ENCODE results near the gene KRTAP21-2. TPM values are rescaled to one million over a fixed set of nuclear protein-coding genes. Genes with fewer than 3 reads are reported as not detected.
"Not testable (repeated sequence)": the region's sequence is repeated elsewhere in the genome, so short reads cannot be mapped to it uniquely, and the experiment has no call there.

Gene KRTAP21-2
- not detected in 2 replicates for total RNA-seq (2012; rRNA removed)

DNA sequence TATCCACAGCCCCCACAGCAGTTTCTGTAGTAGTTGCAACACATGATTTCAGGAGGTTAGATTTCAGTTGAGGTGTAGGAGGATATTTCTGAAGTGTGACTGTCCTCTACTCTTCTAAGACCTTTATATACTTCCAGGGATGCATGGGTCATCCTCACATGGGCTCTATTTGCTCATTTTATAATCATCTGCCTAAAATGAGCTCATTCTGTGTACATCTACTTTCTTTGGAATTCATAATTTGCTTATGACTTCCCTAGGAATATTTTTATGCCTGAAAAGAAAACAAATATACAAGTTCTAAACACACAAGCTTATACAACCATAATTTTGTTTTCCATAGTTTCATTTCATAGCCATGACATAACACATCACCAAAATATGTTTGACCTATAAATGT lies at the start of gene KRTAP21-2:
TSS of gene KRTAP21-2 (minus strand) at position 101 of the 400 bp plus-strand sequence. CDS start at position 44, 57 bp downstream.
- H3K9me3 ChIP-seq (replicated peaks; ENCODE audit: low read length): peaks cover 8% of the 10 kb centered on the region
- H3K36me3 ChIP-seq (ENCODE audit: insufficient read depth, low read length): no peaks in the 10 kb centered on the region
- no peak within 1 kb of the TSS for H3K9ac ChIP-seq (ENCODE audit: low read depth, low read length)
- H3K4me3 ChIP-seq (ENCODE audit: low read length): no peak within 1 kb of the TSS
- H3K4me1 ChIP-seq (ENCODE audit: control insufficient read depth, insufficient read depth, low read length): no peaks in the 10 kb centered on the region
- no peaks in the 10 kb centered on the region for H3K27me3 ChIP-seq (ENCODE audit: control insufficient read depth, insufficient read depth, low read length)
- no peak within 1 kb of the TSS for H3K4me2 ChIP-seq (ENCODE audit: low read length)

DNA sequence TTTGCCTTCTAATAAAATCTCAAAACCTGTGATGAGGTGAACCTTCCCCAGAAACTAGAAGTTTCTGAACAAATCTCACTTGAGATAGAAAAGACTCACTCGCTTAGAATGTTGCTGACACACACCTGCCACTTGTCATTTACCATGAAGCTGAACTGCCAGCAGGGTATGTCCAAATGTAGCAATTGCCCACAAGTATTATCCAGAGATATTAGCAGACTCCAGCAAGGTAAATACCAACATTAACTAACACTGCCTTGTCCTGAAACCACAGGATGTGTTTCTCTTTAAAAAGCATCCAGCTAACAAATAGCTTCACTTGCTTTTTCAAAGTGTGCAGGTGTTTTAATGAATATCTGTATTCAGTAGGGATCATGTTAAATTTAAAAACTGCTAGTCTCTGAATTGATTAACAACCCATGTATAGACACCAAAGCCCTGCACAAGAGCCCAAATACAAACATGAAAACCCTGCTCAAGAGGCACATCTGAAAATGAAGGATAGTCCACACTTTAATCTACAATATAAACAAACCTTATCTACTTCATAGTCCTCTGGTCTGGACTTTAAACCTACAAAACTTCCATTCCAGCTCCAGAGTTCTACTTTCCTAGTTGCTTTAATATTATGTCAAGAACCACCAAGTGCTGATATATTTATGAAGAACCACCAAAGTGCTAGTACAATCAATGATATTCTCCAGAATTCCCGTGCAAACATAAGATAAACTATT lies 46.7 kb upstream of the KRTAP21-2 start:
- Histone ChIP-seq H3K4me1 (ENCODE audit: control insufficient read depth, insufficient read depth, low read length) (no peaks in the 10 kb centered on the region), H3K4me3 (ENCODE audit: low read length) (no peak overlapping the region), H3K9me3 (replicated peaks; ENCODE audit: low read length) (peaks cover 5% of the 10 kb centered on the region), H3K36me3 (ENCODE audit: insufficient read depth, low read length) (no peaks in the 10 kb centered on the region), H3K9ac (ENCODE audit: low read depth, low read length) (no peak overlapping the region), H3K4me2 (ENCODE audit: low read length) (no peak overlapping the region), H3K27me3 (ENCODE audit: control insufficient read depth, insufficient read depth, low read length) (no peaks in the 10 kb centered on the region)

DNA sequence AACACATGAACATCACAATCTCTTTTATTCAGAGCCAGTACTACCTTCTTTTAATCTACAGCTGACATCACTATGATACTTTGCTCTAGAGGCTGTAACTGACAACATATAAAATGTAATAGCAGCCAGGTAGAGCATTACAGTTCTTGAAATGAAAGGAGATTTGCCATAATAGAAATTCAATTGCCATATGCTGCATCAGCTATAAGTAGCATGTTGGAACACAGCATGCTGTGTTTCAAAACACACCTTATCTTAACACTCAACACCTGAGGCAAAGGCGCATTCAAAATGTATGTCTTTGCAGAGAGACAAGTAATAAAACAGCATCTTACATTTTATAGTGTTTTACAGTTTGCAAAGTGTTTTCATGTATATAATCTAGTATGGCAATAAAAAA lies 32.2 kb upstream of the KRTAP21-2 start:
- Histone ChIP-seq H3K27me3 (ENCODE audit: control insufficient read depth, insufficient read depth, low read length) (no peaks in the 10 kb centered on the region), H3K36me3 (ENCODE audit: insufficient read depth, low read length) (no peaks in the 10 kb centered on the region), H3K9me3 (replicated peaks; ENCODE audit: low read length) (peaks cover 2% of the 10 kb centered on the region), H3K4me2 (ENCODE audit: low read length) (no peak overlapping the region), H3K9ac (ENCODE audit: low read depth, low read length) (no peak overlapping the region), H3K4me1 (ENCODE audit: control insufficient read depth, insufficient read depth, low read length) (no peaks in the 10 kb centered on the region), H3K4me3 (ENCODE audit: low read length) (no peak overlapping the region)

DNA sequence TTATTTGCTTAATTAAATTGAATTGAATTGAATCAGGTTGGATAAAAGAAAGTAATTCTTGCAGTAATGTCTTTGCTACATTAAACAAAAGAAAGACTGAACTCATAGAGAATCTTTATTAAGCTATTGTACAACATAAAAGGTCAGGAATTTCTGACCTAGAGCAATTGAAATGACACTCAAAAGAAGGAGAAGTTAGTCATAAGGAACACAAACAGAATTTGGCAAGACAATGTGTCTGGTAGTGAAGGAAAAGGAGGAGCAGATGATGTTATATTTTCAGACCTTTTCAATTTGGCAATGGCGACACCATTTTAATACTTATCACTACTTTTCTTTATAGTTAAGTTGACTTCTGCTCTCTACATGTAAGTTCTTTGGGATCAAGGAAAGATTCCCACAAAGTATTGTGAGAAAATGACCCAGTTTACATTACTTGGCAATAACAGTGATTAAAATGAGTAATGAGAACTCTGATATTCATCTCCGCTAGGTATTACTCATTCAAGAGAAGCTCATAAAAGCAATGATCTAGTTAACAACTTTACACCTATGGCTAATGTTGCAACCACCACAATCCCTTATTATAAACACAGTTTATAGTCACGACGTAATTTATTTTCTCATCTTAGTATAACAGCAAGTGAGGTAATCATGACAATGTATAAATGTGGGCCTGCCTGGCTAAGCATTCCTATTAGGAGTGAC lies 22.8 kb upstream of the KRTAP21-2 start:
- H3K9ac ChIP-seq (ENCODE audit: low read depth, low read length): no peak overlapping the region

DNA sequence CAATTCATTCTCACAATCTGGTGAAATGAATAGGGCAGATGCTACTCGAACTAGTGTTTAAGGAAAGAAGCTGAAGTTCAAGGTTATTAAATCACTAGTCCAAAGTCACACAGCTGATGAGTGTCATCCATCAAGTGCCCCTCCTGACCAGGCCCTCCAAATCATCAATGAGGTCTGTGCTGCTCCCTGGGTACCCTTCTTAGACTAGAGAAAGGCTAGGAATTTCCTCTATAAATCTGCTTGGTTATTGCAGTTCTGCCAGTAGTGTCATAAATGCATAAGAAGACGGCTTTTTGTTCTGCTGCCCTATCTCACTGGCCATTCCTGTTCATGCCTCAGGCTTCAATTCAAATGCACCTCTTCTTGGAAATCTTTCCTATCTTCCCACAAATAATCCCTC lies 13.7 kb upstream of the KRTAP21-2 start:
- Histone ChIP-seq H3K4me3 (ENCODE audit: low read length) (no peak overlapping the region), H3K36me3 (ENCODE audit: insufficient read depth, low read length) (no peaks in the 10 kb centered on the region), H3K4me1 (ENCODE audit: control insufficient read depth, insufficient read depth, low read length) (no peaks in the 10 kb centered on the region), H3K4me2 (ENCODE audit: low read length) (no peak overlapping the region), H3K9me3 (replicated peaks; ENCODE audit: low read length) (peaks cover 15% of the 10 kb centered on the region), H3K27me3 (ENCODE audit: control insufficient read depth, insufficient read depth, low read length) (no peaks in the 10 kb centered on the region), H3K9ac (ENCODE audit: low read depth, low read length) (no peak overlapping the region)

More for the DNA sequence above, 22.8 kb upstream of the KRTAP21-2 start:
- Histone ChIP-seq H3K4me2 (ENCODE audit: low read length) (no peak overlapping the region), H3K9me3 (replicated peaks; ENCODE audit: low read length) (peaks cover 14% of the 10 kb centered on the region), H3K4me1 (ENCODE audit: control insufficient read depth, insufficient read depth, low read length) (no peaks in the 10 kb centered on the region), H3K27me3 (ENCODE audit: control insufficient read depth, insufficient read depth, low read length) (no peaks in the 10 kb centered on the region), H3K36me3 (ENCODE audit: insufficient read depth, low read length) (no peaks in the 10 kb centered on the region), H3K4me3 (ENCODE audit: low read length) (no peak overlapping the region)

DNA sequence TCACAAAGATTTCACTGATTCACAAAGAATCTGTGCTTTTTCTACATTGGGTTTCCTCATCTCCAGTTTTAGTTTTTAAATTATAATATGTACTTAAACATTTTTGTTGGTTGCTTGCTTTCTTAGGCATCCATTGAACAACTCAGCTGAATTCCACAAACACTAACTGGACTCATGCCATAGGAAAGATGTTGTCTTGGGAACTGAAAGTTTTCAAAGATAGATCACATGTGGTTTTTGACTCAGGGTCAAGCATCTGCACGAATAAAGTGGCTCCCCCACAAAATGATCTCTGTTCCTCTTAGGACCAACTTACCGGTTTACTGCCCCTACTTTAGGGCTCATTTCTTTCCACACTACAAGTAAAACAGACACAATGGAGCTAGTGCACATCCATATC lies 11.2 kb upstream of the KRTAP21-2 start:
- Histone ChIP-seq H3K9ac (ENCODE audit: low read depth, low read length) (no peak overlapping the region), H3K4me2 (ENCODE audit: low read length) (no peak overlapping the region), H3K27me3 (ENCODE audit: control insufficient read depth, insufficient read depth, low read length) (no peaks in the 10 kb centered on the region), H3K4me1 (ENCODE audit: control insufficient read depth, insufficient read depth, low read length) (no peaks in the 10 kb centered on the region), H3K9me3 (replicated peaks; ENCODE audit: low read length) (peaks cover 8% of the 10 kb centered on the region), H3K36me3 (ENCODE audit: insufficient read depth, low read length) (no peaks in the 10 kb centered on the region), H3K4me3 (ENCODE audit: low read length) (no peak overlapping the region)

DNA sequence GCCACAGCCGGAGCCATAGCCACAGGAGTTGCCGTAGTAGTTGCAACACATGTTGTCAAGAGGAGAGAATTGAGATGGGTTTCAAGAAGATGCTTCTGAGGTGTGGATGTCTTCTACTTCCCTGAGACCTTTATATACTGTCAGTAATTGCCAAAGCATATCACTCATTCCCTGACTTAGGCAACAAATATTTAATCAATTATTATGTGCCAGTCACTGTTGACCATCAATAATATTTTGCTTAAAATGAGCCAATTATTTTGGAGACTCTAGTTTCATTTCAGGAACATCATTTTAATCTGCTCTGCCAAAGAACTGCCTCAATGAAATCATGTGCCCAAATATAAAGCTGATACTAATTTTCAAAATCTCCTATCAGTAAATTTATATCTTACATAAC lies 8.3 kb upstream of the KRTAP21-2 start, which contains the start of gene KRTAP21-1:
TSS of gene KRTAP21-1 (minus strand) at position 101 of the 400 bp plus-strand sequence. CDS start at position 51, 50 bp downstream.
- H3K9me3 ChIP-seq (replicated peaks; ENCODE audit: low read length); H3K4me1 ChIP-seq (ENCODE audit: control insufficient read depth, insufficient read depth, low read length); H3K4me3 ChIP-seq (ENCODE audit: low read length); H3K4me2 ChIP-seq (ENCODE audit: low read length); H3K9ac ChIP-seq (ENCODE audit: low read depth, low read length); H3K27me3 ChIP-seq (ENCODE audit: control insufficient read depth, insufficient read depth, low read length); H3K36me3 ChIP-seq (ENCODE audit: insufficient read depth, low read length): not testable (repeated sequence)

DNA sequence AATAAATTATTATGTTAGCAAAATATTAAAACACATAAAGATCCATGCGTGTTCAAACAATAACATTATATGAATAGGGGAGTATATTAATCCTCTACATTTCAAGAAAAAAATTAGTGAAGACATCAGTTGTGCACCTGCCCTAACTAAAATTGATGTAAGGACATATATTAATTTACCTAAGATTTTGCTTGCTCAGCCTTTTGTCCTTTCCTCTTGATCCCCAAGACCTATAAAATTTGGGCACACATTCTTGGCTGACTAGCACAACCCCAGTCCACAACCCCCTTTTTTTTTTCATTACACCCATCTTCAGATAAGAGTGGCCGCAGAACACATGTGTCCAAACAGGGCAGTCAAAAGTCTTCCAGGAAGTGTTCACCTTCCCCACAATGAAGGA lies 6.6 kb downstream of the KRTAP21-2 start:
- H3K4me1 ChIP-seq (ENCODE audit: control insufficient read depth, insufficient read depth, low read length): no peaks in the 10 kb centered on the region
- peaks cover 9% of the 10 kb centered on the region for H3K9me3 ChIP-seq (replicated peaks; ENCODE audit: low read length)
- no peak overlapping the region for H3K4me3 ChIP-seq (ENCODE audit: low read length)
- H3K9ac ChIP-seq (ENCODE audit: low read depth, low read length): no peak overlapping the region
- H3K4me2 ChIP-seq (ENCODE audit: low read length): no peak overlapping the region
- H3K27me3 ChIP-seq (ENCODE audit: control insufficient read depth, insufficient read depth, low read length): no peaks in the 10 kb centered on the region
- H3K36me3 ChIP-seq (ENCODE audit: insufficient read depth, low read length): no peaks in the 10 kb centered on the region

DNA sequence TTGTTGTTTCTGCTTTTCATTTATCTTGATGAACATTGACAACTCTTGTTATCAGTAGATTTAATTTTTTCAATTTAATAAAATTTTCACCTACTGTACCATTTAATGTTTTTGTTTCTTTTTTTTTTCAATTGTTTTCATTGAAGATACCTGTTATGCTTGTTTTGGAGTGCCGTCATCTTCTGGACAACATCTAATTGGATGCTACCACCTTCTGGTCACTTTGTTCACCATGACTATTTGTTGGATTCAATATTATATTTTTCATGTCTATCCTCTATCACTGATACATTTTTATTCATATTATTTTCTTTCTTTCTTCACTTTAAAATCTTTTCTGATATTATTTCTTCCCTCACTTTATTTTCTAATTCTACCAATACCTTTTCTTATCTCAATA lies 14.0 kb downstream of the KRTAP21-2 start:
- H3K9me3 ChIP-seq (replicated peaks; ENCODE audit: low read length): no peaks in the 10 kb centered on the region
- no peaks in the 10 kb centered on the region for H3K27me3 ChIP-seq (ENCODE audit: control insufficient read depth, insufficient read depth, low read length)
- H3K4me2 ChIP-seq (ENCODE audit: low read length): no peak overlapping the region
- H3K4me3 ChIP-seq (ENCODE audit: low read length): no peak overlapping the region
- no peak overlapping the region for H3K9ac ChIP-seq (ENCODE audit: low read depth, low read length)
- H3K36me3 ChIP-seq (ENCODE audit: insufficient read depth, low read length): no peaks in the 10 kb centered on the region
- no peaks in the 10 kb centered on the region for H3K4me1 ChIP-seq (ENCODE audit: control insufficient read depth, insufficient read depth, low read length)

DNA sequence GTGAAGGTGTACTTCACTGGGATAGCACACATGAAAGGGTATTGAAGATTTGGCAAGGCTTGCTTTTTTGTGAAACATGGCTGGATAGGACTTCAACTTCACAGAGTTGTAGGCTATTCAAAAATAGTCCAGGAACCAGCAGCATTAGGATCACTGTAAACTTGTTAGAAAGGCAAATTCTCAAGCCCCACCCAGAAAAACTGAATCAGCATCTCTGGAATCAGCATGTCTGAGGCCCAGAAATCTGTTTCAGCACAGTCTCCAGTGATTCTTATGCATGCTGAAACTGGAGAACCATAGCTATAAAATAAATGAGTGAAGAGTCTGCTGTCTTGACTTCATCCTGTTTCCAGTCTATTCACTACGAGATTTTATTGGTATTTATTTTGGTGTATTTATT lies 20.3 kb downstream of the KRTAP21-2 start:
- no peak overlapping the region for H3K4me2 ChIP-seq (ENCODE audit: low read length)
- no peak overlapping the region for H3K4me3 ChIP-seq (ENCODE audit: low read length)
- H3K9ac ChIP-seq (ENCODE audit: low read depth, low read length): no peak overlapping the region
- H3K9me3 ChIP-seq (replicated peaks; ENCODE audit: low read length): peaks cover 3% of the 10 kb centered on the region
- no peaks in the 10 kb centered on the region for H3K4me1 ChIP-seq (ENCODE audit: control insufficient read depth, insufficient read depth, low read length)
- H3K27me3 ChIP-seq (ENCODE audit: control insufficient read depth, insufficient read depth, low read length): no peaks in the 10 kb centered on the region
- no peaks in the 10 kb centered on the region for H3K36me3 ChIP-seq (ENCODE audit: insufficient read depth, low read length)

DNA sequence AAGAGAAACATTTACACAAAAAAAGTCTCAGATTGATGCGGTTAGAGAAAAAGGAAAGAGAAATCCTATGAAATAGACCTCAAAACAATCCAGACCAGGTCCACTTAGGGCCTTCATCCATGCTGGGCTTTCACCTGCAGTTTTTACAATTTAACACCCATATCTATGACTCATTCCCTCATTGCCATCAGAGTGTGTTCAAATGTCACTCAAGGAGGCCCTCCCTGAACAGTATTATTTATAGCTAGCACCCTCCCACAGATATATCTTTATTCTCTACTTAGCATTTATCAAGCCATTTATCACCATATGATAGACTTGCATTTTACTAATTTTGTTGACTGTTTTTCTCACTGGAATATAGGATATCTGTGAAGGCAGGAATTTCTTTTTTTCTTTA lies 27.7 kb downstream of the KRTAP21-2 start:
- H3K36me3 ChIP-seq (ENCODE audit: insufficient read depth, low read length): no peaks in the 10 kb centered on the region
- no peak overlapping the region for H3K9ac ChIP-seq (ENCODE audit: low read depth, low read length)
- no peaks in the 10 kb centered on the region for H3K4me1 ChIP-seq (ENCODE audit: control insufficient read depth, insufficient read depth, low read length)
- no peak overlapping the region for H3K4me2 ChIP-seq (ENCODE audit: low read length)
- no peaks in the 10 kb centered on the region for H3K27me3 ChIP-seq (ENCODE audit: control insufficient read depth, insufficient read depth, low read length)
- peaks cover 4% of the 10 kb centered on the region for H3K9me3 ChIP-seq (replicated peaks; ENCODE audit: low read length)
- no peak overlapping the region for H3K4me3 ChIP-seq (ENCODE audit: low read length)
